B cell (primary cell): ENCODE measurements around the gene CDC42BPA. TPM values are rescaled to one million over a fixed set of nuclear protein-coding genes. Genes with fewer than 3 reads are reported as not detected.

Experiments
- ATAC-seq: fragments of 200-7000 bp; cut with Tn5 transposase; one replicate; pipeline ENCODE4 v1.10.0; 2021; ENCODE audit warnings: low read depth, mild to moderate bottlenecking, moderate number of reproducible peaks, moderate library complexity
- CTCF ChIA-PET: fragments of 350-600 bp; sonication (Branson Sonifier 250); formaldehyde crosslinking; loops from one replicate; lab custom pipeline; 2021; ENCODE audit warnings: antibody characterized with exemption, inconsistent platforms; lab: Charles Lee
- POLR2A ChIA-PET: fragments of 350-600 bp; sonication (Branson Sonifier 250); formaldehyde crosslinking; loops from one replicate; lab custom pipeline; 2021; ENCODE audit warnings: antibody characterized with exemption; lab: Charles Lee
- DNase-seq: peaks from one replicate; pipeline ENCODE4 v3.0.0; 2013
- H2AFZ ChIP-seq: 2 replicates; pipeline ENCODE4 v1.6.1; 2012; ENCODE audit warnings: mild to moderate bottlenecking, low read depth, low read length; ENCODE audit not compliant: insufficient read depth, poor library complexity, severe bottlenecking
- H3K27ac ChIP-seq, 2 donors: 1 replicate in 1 of 2; 2 replicates in 1 of 2; pipeline ENCODE4 v1.5.1; 2012 to 2013; ENCODE audit warnings: low read length in 2 of 2, mild to moderate bottlenecking in 2 of 2, moderate library complexity in 1 of 2
- H3K27me3 ChIP-seq, 4 experiments: fragments of 200-600 bp in 1 of 4; sonication (generic) in 1 of 4; replicated peaks in 1 of 4; 1 replicate in 2 of 4; 2 replicates in 2 of 4; pipeline versions ENCODE4 v1.6.1 to v1.7.0; 2013 to 2016; ENCODE audit warnings: low read length in 3 of 4, mild to moderate bottlenecking in 2 of 4, mixed read lengths in 1 of 4, moderate library complexity in 1 of 4; ENCODE audit not compliant: insufficient read depth in 4 of 4, control insufficient read depth in 3 of 4; ENCODE audit errors: control extremely low read depth in 1 of 4
- H3K36me3 ChIP-seq, 2 experiments: replicated peaks in 1 of 2; 1 replicate in 1 of 2; 2 replicates in 1 of 2; pipeline versions ENCODE4 v1.6.1 to v1.7.1; 2013; ENCODE audit warnings: low read length in 1 of 2; ENCODE audit not compliant: insufficient read depth in 2 of 2, control insufficient read depth in 1 of 2; ENCODE audit errors: control extremely low read depth in 1 of 2, extremely low read depth in 1 of 2
- H3K4me1 ChIP-seq, 2 donors: fragments of 200-600 bp in 1 of 2; sonication (generic) in 1 of 2; 1 replicate in 1 of 2; 2 replicates in 1 of 2; pipeline versions ENCODE4 v1.5.1 to v1.6.1; 2013 to 2017; ENCODE audit warnings: low read length in 2 of 2; ENCODE audit not compliant: control insufficient read depth in 2 of 2, insufficient read depth in 2 of 2
- H3K4me2 ChIP-seq: replicated peaks from 2 replicates; pipeline ENCODE3; 2012; ENCODE audit warnings: mild to moderate bottlenecking, low read depth, low read length; ENCODE audit not compliant: poor library complexity, severe bottlenecking
- H3K4me3 ChIP-seq, 5 experiments: fragments of 200-600 bp in 1 of 5; sonication (generic) in 1 of 5; 1 replicate in 3 of 5; 2 replicates in 2 of 5; pipeline versions ENCODE4 v1.5.1 to v1.7.0; 2011 to 2016; ENCODE audit warnings: low read length in 4 of 5, mild to moderate bottlenecking in 4 of 5, low read depth in 2 of 5, control low read depth in 1 of 5, moderate library complexity in 1 of 5; ENCODE audit not compliant: insufficient read depth in 1 of 5; ENCODE audit errors: control extremely low read depth in 1 of 5, extremely low read depth in 1 of 5
- H3K79me2 ChIP-seq: fragments of 200-600 bp; sonication (generic); one replicate; pipeline ENCODE4 v1.6.0; 2016; ENCODE audit warnings: low read length; ENCODE audit not compliant: control insufficient read depth, insufficient read depth
- H3K9ac ChIP-seq: fragments of 200-600 bp; sonication (generic); 2 replicates; pipeline ENCODE4 v1.6.1; 2017; ENCODE audit warnings: mild to moderate bottlenecking, low read length, moderate library complexity
- H3K9me3 ChIP-seq, 3 donors: one replicate each; pipeline versions ENCODE4 v1.6.1 to v1.7.1; 2013; ENCODE audit warnings: low read length in 2 of 3; ENCODE audit not compliant: control insufficient read depth in 2 of 3, insufficient read depth in 1 of 3; ENCODE audit errors: control extremely low read depth in 1 of 3
- H4K20me1 ChIP-seq: 2 replicates; pipeline ENCODE4 v1.6.0; 2012; ENCODE audit warnings: mild to moderate bottlenecking, low read length; ENCODE audit not compliant: insufficient read depth, control insufficient read depth, poor library complexity, severe bottlenecking
- H3K27ac Mint-ChIP-seq: one replicate; pipeline ENCODE4 v1.8.0; 2021; ENCODE audit warnings: mixed read lengths
- H3K27me3 Mint-ChIP-seq: one replicate; pipeline ENCODE4 v1.8.0; 2021; ENCODE audit warnings: mixed read lengths
- H3K4me1 Mint-ChIP-seq: one replicate; pipeline ENCODE4 v1.8.0; 2021; ENCODE audit warnings: mixed read lengths
- H3K4me3 Mint-ChIP-seq: one replicate; pipeline ENCODE4 v1.8.0; 2021; ENCODE audit warnings: mixed read lengths
- H3K9me3 Mint-ChIP-seq: one replicate; pipeline ENCODE4 v1.8.0; 2022; ENCODE audit warnings: mixed read lengths; ENCODE audit not compliant: insufficient read depth
- CTCF ChIP-seq: fragments of 200-600 bp; IDR thresholded peaks from one replicate; pipeline ENCODE4 v1.8.0; 2022; ENCODE audit warnings: antibody characterized with exemption, mild to moderate bottlenecking
- EZH2 ChIP-seq: IDR thresholded peaks from 2 replicates; pipeline ENCODE4 v1.6.1; 2012; ENCODE audit warnings: borderline replicate concordance, low read depth, mild to moderate bottlenecking, moderate library complexity, low read length; ENCODE audit not compliant: insufficient read depth, poor library complexity, severe bottlenecking
- WGBS: methylation state at CpG from one replicate; pipeline ENCODE4 v1.1.5; 2013; ENCODE audit warnings: missing lambda C conversion rate; ENCODE audit not compliant: insufficient coverage; 5-methylcytosine and 5-hydroxymethylcytosine counted together
- intact Hi-C: fragments of 100-400 bp; cut with micrococcal nuclease; formaldehyde crosslinking; loops from one replicate; pipeline ENCODE4 v1.10.0; 2022
- polyA plus RNA-seq: library from polyadenylated mRNA; depleted of rRNA; stranded (reverse); fragments of >200 nt; gene quantifications from 2 replicates; pipeline ENCODE4 v1.2.3, GENCODE V29; 2012
- total RNA-seq, 2 donors: library from RNA; stranded (reverse); fragments of 120-200 nt in 1 of 2; gene quantifications; 1 replicate in 1 of 2; 2 replicates in 1 of 2; pipeline versions ENCODE4 v1.2.3 to v1.2.4, GENCODE V29; 2013 to 2022

Gene CDC42BPA
- total and polyA plus RNA-seq, 2 donors (not counting 1 experiment from before 2014, with no cell fraction given) = 0.04 to 0.69 TPM

GRCh38 chr1:227155688-227156087 is 162.6 kb downstream of the CDC42BPA start:
- Mint-ChIP-seq H3K9me3 (no peaks in the 10 kb centered on the region), H3K4me1 (no peaks in the 10 kb centered on the region), H3K27me3 (peaks cover 10% of the 10 kb centered on the region), H3K27ac (no peak overlapping the region), H3K4me3 (no peak overlapping the region)
- Histone ChIP-seq H3K79me2 (no peaks in the 10 kb centered on the region), H3K9ac (no peak overlapping the region), H4K20me1 (no peaks in the 10 kb centered on the region), H3K36me3 (no peaks in the 10 kb centered on the region), H3K27ac (no peak overlapping the region), H3K27me3 (no peaks in the 10 kb centered on the region), H3K4me1 (no peaks in the 10 kb centered on the region), H3K4me3 (no peak overlapping the region), H3K9me3 (no peaks in the 10 kb centered on the region), H3K4me2 (no peak overlapping the region), H2AFZ (no peak overlapping the region)
- TF ChIP-seq CTCF = no peak
- no CpG with 5 or more reads among the region's 4 CpGs for WGBS
- DNase-seq (no peak), ATAC-seq (no peak)
- ChIA-PET CTCF (no interaction called here), POLR2A (no interaction called here)
- intact Hi-C loops = no loop called here

- H3K27me3 ChIP-seq = no peaks in the 10 kb centered on the region
- no peak overlapping the region for H3K9ac ChIP-seq
- H2AFZ ChIP-seq = no peak overlapping the region
- H3K27me3 Mint-ChIP-seq = peaks cover 10% of the 10 kb centered on the region
- H3K4me2 ChIP-seq = no peak overlapping the region
- H3K4me1 Mint-ChIP-seq = no peaks in the 10 kb centered on the region
- H3K79me2 ChIP-seq = no peaks in the 10 kb centered on the region
- H3K4me1 ChIP-seq = no peaks in the 10 kb centered on the region
- ChIA-PET POLR2A (no interaction called here), CTCF (no interaction called here)
- TF ChIP-seq EZH2 (no peak), CTCF (no peak)
- H3K36me3 ChIP-seq = no peaks in the 10 kb centered on the region
- no peak overlapping the region for H3K4me3 Mint-ChIP-seq
- no peaks in the 10 kb centered on the region for H3K9me3 Mint-ChIP-seq
- ATAC-seq = no peak
- H3K4me3 ChIP-seq = no peak overlapping the region
- H3K27ac Mint-ChIP-seq = no peak overlapping the region
- no peak for DNase-seq
- no CpG with 5 or more reads among the region's 2 CpGs for WGBS
- no peak overlapping the region for H3K27ac ChIP-seq
- no peaks in the 10 kb centered on the region for H3K9me3 ChIP-seq
- H4K20me1 ChIP-seq = no peaks in the 10 kb centered on the region
- intact Hi-C loops = no loop called here
These were observed 163.3 kb downstream of the CDC42BPA start for GRCh38 chr1:227155004-227155403.
